Limb (tissue), 2 donors: ENCODE measurements around the gene ZNF106.

Experiments used
- DNase-seq, 2 donors: peaks; one replicate each; pipeline ENCODE4 v3.0.0-alpha.2; 2016; ENCODE audit errors: extremely low spot score in 2 of 2

ZNF106 gene

GRCh38 chr15:42490671-42491538 is at the start of gene ZNF106:
Gene ZNF106 (minus strand): TSS chr15:42491141. CDS start chr15:42472289, 18,852 bp downstream.
- peak; percentile 94 for DNase-seq

GRCh38 chr15:42533246-42533645 is 42.3 kb upstream of the ZNF106 start:
- DNase-seq, result no peak

- no peak for DNase-seq
Measured at GRCh38 chr15:42528970-42529369, 38.0 kb upstream of the ZNF106 start.

GRCh38 chr15:42523331-42523730 is 32.4 kb upstream of the ZNF106 start:
- no peak for DNase-seq

GRCh38 chr15:42511007-42511391 is 20.1 kb upstream of the ZNF106 start:
- DNase-seq, result no peak

GRCh38 chr15:42510258-42511006 is 19.5 kb upstream of the ZNF106 start:
- no peak for DNase-seq

- no peak for DNase-seq
Measured at GRCh38 chr15:42508263-42508690, 17.3 kb upstream of the ZNF106 start.

- DNase-seq, result no peak
Measured at GRCh38 chr15:42507514-42507913, 16.6 kb upstream of the ZNF106 start.

GRCh38 chr15:42504631-42505030 is 13.7 kb upstream of the ZNF106 start:
- no peak for DNase-seq

GRCh38 chr15:42503825-42504224 is 12.9 kb upstream of the ZNF106 start:
- no peak for DNase-seq

GRCh38 chr15:42502477-42502876 is 11.5 kb upstream of the ZNF106 start:
- DNase-seq, result no peak

- DNase-seq, result no peak
Measured at GRCh38 chr15:42499858-42500609, 9.1 kb upstream of the ZNF106 start.

- no peak for DNase-seq
Measured at GRCh38 chr15:42498212-42499068, 7.5 kb upstream of the ZNF106 start.

GRCh38 chr15:42495361-42496212 is 4.6 kb upstream of the ZNF106 start, which contains the start of gene SNAP23:
Gene SNAP23 (plus strand): TSS chr15:42495634. CDS start chr15:42511847, 16,213 bp downstream.
- DNase-seq, result peak; percentile 93 to 94

GRCh38 chr15:42494998-42495360 is 4.0 kb upstream of the ZNF106 start:
- peak in 1 of 2 donors; percentile 34 for DNase-seq

GRCh38 chr15:42493679-42494078 is 2.7 kb upstream of the ZNF106 start:
- DNase-seq, result no peak

GRCh38 chr15:42491539-42492225 is 741 bp upstream of the ZNF106 start:
- no peak for DNase-seq

- DNase-seq, result peak in 1 of 2 donors; percentile 19
Measured at GRCh38 chr15:42490291-42490670, 660 bp downstream of the ZNF106 start.

GRCh38 chr15:42483677-42484076 is 7.3 kb downstream of the ZNF106 start:
- DNase-seq, result no peak
